ENCODE measurements around the gene OLFML1.

OLFML1 gene

DNA sequence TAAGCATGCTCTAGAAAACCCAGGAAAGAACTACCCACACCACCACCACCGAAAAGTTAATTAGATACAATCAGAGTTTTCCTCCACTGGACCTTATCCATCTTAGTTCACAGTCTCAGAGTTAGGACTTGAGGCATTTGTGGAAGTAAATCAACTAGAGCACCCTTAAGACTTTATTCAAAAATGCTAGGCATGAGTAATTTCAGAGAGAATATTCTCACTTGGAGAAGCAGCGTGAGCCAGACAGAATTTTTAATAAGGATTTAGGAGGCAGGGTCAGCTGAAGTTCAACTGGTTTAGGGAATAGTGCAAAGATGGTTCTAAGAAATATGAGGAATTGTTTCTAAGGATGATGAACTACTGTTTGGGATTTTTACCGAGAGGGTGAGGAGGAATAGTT is 1.2 kb upstream of the OLFML1 start:
- no peak for DNase-seq

DNA sequence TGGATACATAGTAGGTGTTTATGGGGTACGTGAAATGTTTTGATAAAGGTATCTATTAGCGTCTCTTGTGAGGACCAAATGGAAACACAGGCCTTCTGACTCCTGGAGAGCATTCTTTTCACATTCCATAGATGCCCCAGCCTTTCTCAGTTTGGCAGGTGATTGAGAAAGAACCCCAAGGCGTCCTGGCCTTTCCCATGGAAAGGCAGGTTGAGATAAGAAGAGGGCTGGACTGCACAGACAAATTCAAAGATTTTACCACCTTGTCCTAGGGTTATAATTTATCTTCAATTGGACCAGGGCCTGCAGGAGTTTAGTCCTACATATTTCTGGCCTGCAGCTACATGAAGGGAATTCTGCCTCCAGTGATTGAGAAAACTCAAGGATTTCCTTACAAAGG is 661 bp upstream of the OLFML1 start:
- no peak for DNase-seq

DNA sequence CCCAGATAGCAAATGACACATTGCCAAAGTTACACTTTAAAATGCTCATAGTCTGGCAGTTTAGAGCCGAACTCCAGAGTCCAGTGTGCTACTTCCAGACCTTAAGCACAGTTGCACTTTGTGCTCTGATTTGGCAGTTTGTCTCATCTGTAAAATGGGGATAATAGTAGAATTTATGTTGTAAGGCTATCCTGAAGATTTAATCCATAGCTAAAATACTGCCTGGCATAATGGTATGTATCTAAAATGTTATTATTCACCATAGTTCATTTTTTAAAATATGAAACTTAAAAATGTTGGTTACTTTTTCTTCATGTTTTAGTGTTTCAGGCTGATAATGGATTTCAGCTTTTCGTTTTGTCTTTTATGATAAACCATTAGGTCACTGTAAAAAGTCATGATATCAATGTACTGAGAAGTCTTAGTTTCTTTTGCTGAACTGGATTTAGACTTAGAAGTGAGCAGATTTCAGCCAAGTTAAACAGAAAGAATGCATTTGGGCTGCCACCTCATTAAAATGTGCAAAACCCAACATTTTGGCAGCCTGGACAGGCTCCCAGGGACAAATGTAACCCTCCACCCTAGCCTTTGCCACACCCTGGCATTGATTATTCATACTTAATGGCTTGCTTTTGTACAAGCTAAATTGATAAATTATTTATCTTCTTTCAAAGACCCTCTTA is 933 bp downstream of the OLFML1 start:
- DNase-seq = no peak

- peak; percentile 72 for DNase-seq
These were observed 1.5 kb downstream of the OLFML1 start for GRCh38 chr11:7486781-7487140.

- DNase-seq = no peak
These were observed 2.1 kb downstream of the OLFML1 start for GRCh38 chr11:7487360-7487759.

DNA sequence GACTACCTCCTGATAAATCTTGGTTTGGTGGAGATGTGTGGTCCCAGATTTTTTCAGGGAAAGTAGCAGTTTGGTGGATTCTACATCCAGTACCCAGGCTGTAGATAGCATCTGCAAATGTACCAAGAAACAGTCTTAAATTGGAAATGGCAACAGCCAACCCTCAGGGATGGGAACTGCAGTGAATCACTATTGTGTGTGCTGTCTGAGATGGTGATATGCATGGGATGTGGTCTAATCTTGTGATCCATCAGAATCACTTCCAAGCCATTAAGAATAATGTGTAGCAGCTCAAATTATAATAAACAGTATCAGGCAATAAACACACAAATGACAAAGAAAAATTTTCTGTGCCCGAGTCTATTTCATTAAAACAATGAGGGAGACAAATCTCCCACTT is 3.4 kb downstream of the OLFML1 start:
- no peak for DNase-seq

DNA sequence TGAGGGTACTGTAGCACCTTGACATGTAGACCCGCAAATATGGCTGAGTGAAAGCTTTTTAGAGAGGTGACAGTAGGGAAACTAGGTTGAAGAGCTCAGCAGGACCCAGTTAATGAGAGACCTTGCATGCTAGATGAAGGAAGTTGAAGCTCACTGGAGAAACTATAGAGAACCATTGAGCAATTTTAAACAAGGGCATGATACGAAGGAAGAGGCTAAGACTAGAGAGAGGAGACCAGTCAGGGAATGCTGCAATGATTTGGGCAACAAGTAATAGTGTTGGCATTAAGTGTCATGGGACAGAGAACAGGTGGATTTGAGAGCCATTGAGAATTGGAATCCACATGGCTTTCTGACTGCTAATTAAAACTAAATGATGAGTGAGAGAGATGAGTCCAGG is 4.1 kb downstream of the OLFML1 start:
- DNase-seq = no peak

- DNase-seq = no peak
These were observed 4.7 kb downstream of the OLFML1 start for GRCh38 chr11:7490054-7490453.

GRCh38 chr11:7490535-7490934 is 5.2 kb downstream of the OLFML1 start:
- DNase-seq = no peak

DNA sequence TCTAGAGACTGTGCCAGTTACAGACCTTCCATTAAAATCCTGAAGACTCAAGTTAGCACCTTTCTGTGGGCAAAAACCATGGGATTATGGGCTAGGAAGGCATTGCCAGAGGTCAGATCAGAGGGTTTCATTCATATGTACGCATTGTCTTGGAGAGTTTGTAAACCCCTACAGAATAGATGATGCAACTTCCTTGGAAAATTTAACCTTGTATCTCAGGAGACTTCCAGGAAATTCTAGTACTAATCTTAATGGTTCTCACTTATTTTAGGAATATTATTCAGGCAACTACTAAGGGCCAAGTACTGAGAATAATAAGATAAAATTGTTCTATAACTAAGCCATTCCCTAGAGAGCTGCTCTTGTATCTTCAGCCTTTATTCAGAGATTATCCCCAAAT is 6.9 kb downstream of the OLFML1 start:
- DNase-seq = no peak

DNA sequence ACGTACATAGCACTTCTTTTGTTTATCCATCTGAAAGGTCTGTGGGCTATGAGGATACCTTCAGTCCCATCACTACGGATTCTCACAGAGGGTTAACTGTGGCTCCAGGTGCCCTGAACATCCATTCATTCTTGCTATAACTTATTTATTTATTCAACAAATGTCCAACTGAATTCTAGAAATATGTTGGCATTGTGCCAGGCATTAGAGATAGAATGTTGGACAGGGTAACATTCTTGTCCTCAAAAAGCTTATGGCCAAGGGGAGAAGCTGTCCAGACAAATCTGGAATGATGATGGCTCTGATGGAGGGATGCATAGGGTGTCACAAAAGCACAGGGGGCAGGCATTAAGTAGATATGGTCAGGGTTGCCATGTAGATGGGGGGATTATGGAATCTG is 8.4 kb downstream of the OLFML1 start:
- no peak for DNase-seq

DNA sequence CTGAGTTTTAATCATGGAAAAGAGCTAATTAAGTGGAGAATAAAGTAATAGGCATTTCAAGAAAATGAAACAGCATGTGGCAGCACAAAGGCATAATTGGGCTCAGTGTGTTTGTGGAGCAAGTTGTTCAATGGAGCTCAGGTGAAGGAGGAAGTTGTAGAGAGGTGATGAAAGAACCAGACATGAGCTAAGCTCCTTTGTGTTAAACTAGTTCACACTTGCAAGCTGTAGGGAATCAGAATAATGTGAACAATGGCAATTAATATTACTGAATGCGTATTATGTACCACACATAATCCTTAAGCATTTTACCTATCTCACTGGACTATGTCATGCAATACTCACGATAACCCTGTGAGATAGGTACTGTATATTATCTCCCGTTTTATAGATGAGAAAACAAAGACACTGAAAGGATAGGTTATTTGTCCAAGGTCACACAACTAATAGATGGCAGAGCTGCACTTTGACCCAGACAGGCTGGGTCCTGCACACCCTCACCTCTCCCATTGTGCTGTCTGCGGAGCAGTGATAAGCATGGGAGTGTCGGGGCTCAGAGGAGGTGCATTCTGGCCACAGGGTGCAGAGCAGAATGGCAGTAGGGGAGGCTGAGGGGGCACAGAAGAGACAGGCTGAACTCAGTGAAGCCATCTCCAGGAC is 8.9 kb downstream of the OLFML1 start:
- no peak for DNase-seq

GRCh38 chr11:7495882-7496551 is 10.7 kb downstream of the OLFML1 start:
- no peak for DNase-seq

DNA sequence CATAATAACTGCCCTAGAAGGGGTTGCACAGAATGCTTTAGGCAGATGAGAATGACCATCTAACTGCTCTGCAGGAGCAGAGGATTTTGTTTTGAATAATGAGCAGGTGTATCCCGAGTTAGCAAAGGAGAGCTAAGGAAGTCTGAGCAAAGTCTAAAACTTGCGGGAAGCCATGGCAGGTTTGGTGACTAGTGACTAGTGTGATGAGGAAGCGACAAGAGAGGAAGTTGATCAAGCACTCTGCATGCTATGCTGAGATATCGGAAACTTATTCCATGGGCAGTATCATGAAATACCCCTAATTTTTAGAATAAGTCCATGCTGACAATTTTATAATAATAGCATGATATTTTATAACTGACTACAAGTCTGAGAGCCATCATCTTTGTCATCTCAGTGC is 12.9 kb downstream of the OLFML1 start:
- DNase-seq = no peak

DNA sequence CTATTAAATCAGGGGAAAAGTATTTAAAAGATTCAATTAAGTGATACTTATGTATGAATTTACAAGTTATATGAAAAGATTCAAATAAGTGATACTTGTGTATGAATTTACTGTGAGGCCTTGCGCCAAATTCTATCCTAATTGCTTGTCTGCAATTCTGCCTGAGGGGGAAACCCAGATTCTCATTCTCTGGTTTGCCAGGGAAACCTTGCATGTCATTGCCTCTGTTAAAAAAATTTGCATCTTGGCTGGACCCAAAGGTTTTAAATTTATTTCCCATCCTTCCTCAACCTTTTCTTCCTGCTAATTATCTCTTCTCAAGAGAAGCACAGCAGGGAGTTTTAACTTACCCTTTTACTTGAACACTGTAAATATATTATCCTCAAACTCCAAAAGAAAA is 13.8 kb downstream of the OLFML1 start:
- no peak for DNase-seq

GRCh38 chr11:7500251-7500650 is 14.9 kb downstream of the OLFML1 start:
- no peak for DNase-seq

DNA sequence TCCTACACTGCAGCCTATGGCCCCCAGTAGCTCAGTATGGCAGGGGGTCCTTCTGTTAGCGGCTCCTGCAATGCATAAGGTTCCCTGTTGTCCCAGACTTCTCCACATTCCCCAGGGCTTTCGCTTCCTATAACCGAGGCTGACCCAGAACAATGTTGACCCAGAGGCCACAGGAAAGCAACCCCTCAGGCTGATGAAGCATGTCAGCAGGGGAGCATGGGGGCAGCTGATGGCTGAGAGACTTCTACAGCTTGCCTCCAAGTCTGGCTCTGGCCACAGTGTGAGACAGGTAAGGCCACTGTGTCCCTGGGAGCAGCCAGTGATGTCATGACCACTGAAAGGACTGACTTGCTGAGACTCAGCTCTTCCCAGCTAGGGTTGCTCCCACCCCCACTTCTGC is 15.9 kb downstream of the OLFML1 start:
- no peak for DNase-seq

DNA sequence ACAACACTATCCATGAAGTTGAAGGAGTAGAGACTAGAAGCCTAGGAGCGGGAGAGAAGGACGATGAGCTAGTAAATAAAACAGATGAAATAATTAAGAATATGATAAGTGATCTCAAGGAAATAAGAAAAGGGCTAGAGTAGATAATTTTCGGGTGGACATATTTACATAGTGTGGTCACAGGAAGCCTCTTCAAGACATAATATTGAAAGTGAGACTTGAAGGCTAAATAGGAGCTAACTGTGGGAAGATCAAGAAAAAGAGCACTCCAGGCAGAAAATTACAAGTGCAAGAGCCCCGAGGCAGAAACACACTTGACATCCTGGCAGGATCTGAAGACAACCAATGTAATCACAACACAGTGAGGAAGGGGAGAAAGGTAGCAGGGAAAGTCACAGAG is 16.6 kb downstream of the OLFML1 start:
- DNase-seq = no peak

DNA sequence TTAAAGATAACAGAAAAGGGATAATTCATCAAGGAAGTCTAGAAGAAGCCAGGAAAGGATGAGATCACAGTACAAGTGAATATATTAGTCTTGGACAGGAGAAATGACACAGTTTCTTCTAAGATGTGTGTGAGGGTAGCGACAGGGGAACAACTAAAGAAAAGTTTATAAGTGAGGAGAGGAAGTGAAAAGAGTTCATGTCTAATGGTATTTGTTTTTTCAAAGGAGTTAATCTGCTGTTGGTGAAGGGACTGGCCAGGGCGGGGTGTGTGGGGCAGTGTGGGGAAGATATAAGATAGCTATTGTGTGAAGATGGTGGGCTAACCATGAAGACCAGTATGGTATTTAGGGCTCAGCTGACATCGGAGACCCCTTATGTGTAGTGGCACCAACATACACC is 20.9 kb downstream of the OLFML1 start:
- DNase-seq = no peak

DNA sequence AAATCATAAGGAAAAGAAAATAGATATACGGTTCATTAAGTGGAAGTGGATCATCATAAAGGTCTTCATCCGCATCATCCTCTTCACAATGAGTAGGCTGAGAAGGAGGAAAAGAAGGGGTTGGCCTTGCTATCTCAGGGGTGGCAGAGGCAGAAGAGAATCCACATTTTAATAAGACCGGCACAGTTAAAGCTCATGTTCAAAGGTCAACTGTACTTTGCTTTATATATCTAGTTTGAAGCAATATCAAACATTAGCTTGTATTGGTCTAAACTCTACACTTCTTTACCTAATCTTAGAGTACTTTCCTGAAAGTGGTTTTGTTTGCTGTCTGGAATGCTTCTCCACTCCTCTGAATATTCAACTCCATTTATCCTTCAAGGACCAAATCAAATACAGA is 22.8 kb downstream of the OLFML1 start:
- DNase-seq = no peak

DNA sequence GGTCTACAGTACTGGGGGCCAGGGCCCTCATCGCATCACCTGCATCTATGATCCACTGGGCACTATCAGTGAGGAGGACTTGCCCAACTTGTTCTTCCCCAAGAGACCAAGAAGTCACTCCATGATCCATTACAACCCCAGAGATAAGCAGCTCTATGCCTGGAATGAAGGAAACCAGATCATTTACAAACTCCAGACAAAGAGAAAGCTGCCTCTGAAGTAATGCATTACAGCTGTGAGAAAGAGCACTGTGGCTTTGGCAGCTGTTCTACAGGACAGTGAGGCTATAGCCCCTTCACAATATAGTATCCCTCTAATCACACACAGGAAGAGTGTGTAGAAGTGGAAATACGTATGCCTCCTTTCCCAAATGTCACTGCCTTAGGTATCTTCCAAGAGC is 24.7 kb downstream of the OLFML1 start:
- DNase-seq = no peak

DNA sequence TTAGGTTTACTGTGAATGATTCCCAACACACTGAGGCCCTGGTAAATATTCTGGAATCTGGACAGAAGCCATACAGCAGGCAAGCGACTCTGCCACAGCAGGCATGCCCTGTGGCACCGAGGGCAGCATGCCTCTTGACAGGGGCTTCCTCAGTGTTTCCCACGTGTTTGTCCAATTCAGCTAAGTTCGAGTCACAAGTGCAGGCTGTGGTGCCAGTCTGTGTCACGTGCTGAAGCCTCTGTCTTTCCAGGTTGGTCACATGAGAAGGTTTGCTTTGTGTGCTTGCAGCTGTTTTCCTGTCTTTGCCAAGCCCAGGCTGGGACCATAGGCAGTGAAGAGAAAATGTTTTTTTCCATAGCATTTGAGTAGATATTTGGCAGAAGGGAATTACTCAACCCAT is 26.1 kb downstream of the OLFML1 start:
- DNase-seq = peak; percentile 72

- DNase-seq = peak; percentile 84
These were observed 27.4 kb downstream of the OLFML1 start for GRCh38 chr11:7512525-7513233.

Measured in left hindlimb (tissue), 1 donor.